Caco-2 (cell line): ENCODE measurements around the gene NUMA1. TPM values are rescaled to one million over a fixed set of nuclear protein-coding genes. Genes with fewer than 3 reads are reported as not detected.

Experiments used
- BruUV-seq: library from RNA; stranded (reverse); fragments of 400-500 nt; replicated peaks from 2 replicates; lab custom pipeline; 2021; lab: Mats Ljungman, UMichigan
- CTCF ChIA-PET: fragments of 300-600 bp; sonication (Branson Sonifier 250); formaldehyde crosslinking; loops from one replicate; lab custom pipeline; 2022; ENCODE audit warnings: antibody characterized with exemption; lab: Charles Lee
- POLR2A ChIA-PET: fragments of 300-600 bp; sonication (Branson Sonifier 250); formaldehyde crosslinking; loops from one replicate; lab custom pipeline; 2022; ENCODE audit warnings: antibody characterized with exemption; lab: Charles Lee
- DNase-seq, 2 experiments: peaks; one replicate each; pipeline versions ENCODE4 v3.0.0 to v3.0.0-alpha.2; 2020 to 2022
- H3K27me3 ChIP-seq: replicated peaks from 2 replicates; pipeline ENCODE4 v1.6.0; 2011; ENCODE audit warnings: low read length; ENCODE audit not compliant: control insufficient read depth, insufficient read depth
- H3K36me3 ChIP-seq: 2 replicates; pipeline ENCODE4 v1.5.1; 2011; ENCODE audit warnings: low read length; ENCODE audit not compliant: control insufficient read depth, insufficient read depth
- H3K4me1 ChIP-seq: fragments of 250-450 bp; sonication (Bioruptor Pico); 2 replicates; pipeline ENCODE4 v1.5.1; 2020; ENCODE audit warnings: mild to moderate bottlenecking
- H3K4me3 ChIP-seq: 2 replicates; pipeline ENCODE4 v1.5.1; 2011; ENCODE audit warnings: low read depth, mild to moderate bottlenecking, control low read depth, low read length
- H3K9me3 ChIP-seq: fragments of 250-450 bp; sonication (Bioruptor Pico); 2 replicates; pipeline ENCODE4 v1.5.1; 2020; ENCODE audit warnings: mild to moderate bottlenecking, moderate library complexity
- H3K27ac Mint-ChIP-seq: one replicate; pipeline ENCODE4 v1.8.0; 2022; ENCODE audit warnings: mixed read lengths; ENCODE audit not compliant: unreplicated experiment
- H3K27me3 Mint-ChIP-seq: one replicate; pipeline ENCODE4 v1.8.0; 2022; ENCODE audit warnings: mixed read lengths; ENCODE audit not compliant: insufficient read depth, unreplicated experiment
- H3K36me3 Mint-ChIP-seq: one replicate; pipeline ENCODE4 v1.8.0; 2022; ENCODE audit warnings: mild to moderate bottlenecking, mixed read lengths; ENCODE audit not compliant: insufficient read depth, unreplicated experiment
- H3K4me1 Mint-ChIP-seq: one replicate; pipeline ENCODE4 v1.8.0; 2022; ENCODE audit warnings: low read depth, mixed read lengths; ENCODE audit not compliant: unreplicated experiment
- H3K4me3 Mint-ChIP-seq: one replicate; pipeline ENCODE4 v1.8.0; 2022; ENCODE audit warnings: mild to moderate bottlenecking, moderate library complexity, mixed read lengths; ENCODE audit not compliant: unreplicated experiment
- H3K9me3 Mint-ChIP-seq: one replicate; pipeline ENCODE4 v1.8.0; 2022; ENCODE audit warnings: mixed read lengths; ENCODE audit not compliant: unreplicated experiment
- CTCF ChIP-seq, 2 experiments: fragments of 200-600 bp in 1 of 2; IDR thresholded peaks; 1 replicate in 1 of 2; 2 replicates in 1 of 2; pipeline versions ENCODE4 v1.5.1 to v1.8.0; 2011 to 2022; ENCODE audit warnings: antibody characterized with exemption in 1 of 2, control low read depth in 1 of 2, inconsistent platforms in 1 of 2, low read depth in 1 of 2, low read length in 1 of 2, mild to moderate bottlenecking in 1 of 2, moderate library complexity in 1 of 2; ENCODE audit not compliant: insufficient read depth in 1 of 2, severe bottlenecking in 1 of 2, unreplicated experiment in 1 of 2
- intact Hi-C: fragments of 100-400 bp; cut with micrococcal nuclease; formaldehyde crosslinking; loops from one replicate; pipeline ENCODE4 v1.10.0; 2022; ENCODE audit not compliant: unreplicated experiment
- total RNA-seq: library from RNA; stranded (reverse); gene quantifications from 2 replicates; pipeline ENCODE4 v1.2.3, GENCODE V29; 2022

Gene NUMA1
- total RNA-seq, 1 experiment from 2014 or later = 190 TPM

GRCh38 chr11:71977090-71977489 is 103.3 kb downstream of the NUMA1 start:
- TF ChIP-seq CTCF (IDR thresholded peaks at IDR 0.05; ENCODE audit: insufficient read depth in 1 of 2, low read depth in 1 of 2, low read length in 1 of 2, severe bottlenecking in 1 of 2, unreplicated experiment in 1 of 2) = no peak
- CTCF ChIA-PET = interaction anchor here (0.5 to 2.9 kb wide), 6 partner anchors 12 to 454 kb away, joined by 3 to 9 read pairs (median 6); no protein-coding TSS in a partner anchor
- Mint-ChIP-seq H3K27ac (no peak overlapping the region), H3K36me3 (peaks cover 71% of the 10 kb centered on the region), H3K27me3 (no peaks in the 10 kb centered on the region), H3K9me3 (no peaks in the 10 kb centered on the region), H3K4me1 (peaks cover 14% of the 10 kb centered on the region), H3K4me3 (no peak overlapping the region)
- Histone ChIP-seq H3K4me1 (no peaks in the 10 kb centered on the region), H3K4me3 (no peak overlapping the region), H3K27me3 (no peaks in the 10 kb centered on the region), H3K9me3 (no peaks in the 10 kb centered on the region), H3K36me3 (peaks cover 6% of the 10 kb centered on the region; the same call in 1 of the 2 replicates)
- POLR2A ChIA-PET = no interaction called here
- DNase-seq = no peak
- intact Hi-C loops = loop anchor here (10.0 kb wide), 1 partner anchor 112 kb away; no protein-coding TSS in a partner anchor
- BruUV-seq = no TSS peak

- ChIA-PET POLR2A (no interaction called here), CTCF (interaction anchor here (1.2 kb wide), 1 partner anchor 19 kb away, joined by 3 read pairs; no protein-coding TSS in a partner anchor)
- BruUV-seq = no TSS peak
- Histone ChIP-seq H3K9me3 (no peaks in the 10 kb centered on the region), H3K27me3 (no peaks in the 10 kb centered on the region), H3K36me3 (peaks cover 6% of the 10 kb centered on the region; the same call in 1 of the 2 replicates), H3K4me3 (no peak overlapping the region), H3K4me1 (no peaks in the 10 kb centered on the region)
- no peak for TF ChIP-seq CTCF (IDR thresholded peaks at IDR 0.05; ENCODE audit: insufficient read depth in 1 of 2, low read depth in 1 of 2, low read length in 1 of 2, severe bottlenecking in 1 of 2, unreplicated experiment in 1 of 2)
- DNase-seq = no peak
- Mint-ChIP-seq H3K27ac (no peak overlapping the region), H3K27me3 (no peaks in the 10 kb centered on the region), H3K9me3 (no peaks in the 10 kb centered on the region), H3K4me1 (peaks cover 14% of the 10 kb centered on the region), H3K4me3 (no peak overlapping the region), H3K36me3 (peaks cover 71% of the 10 kb centered on the region)
- intact Hi-C loops = loop anchor here (10.0 kb wide), 1 partner anchor 112 kb away; no protein-coding TSS in a partner anchor
These were observed 103.8 kb downstream of the NUMA1 start for GRCh38 chr11:71976551-71976950.

- Mint-ChIP-seq H3K9me3 (no peaks in the 10 kb centered on the region), H3K4me3 (no peak overlapping the region), H3K4me1 (peaks cover 14% of the 10 kb centered on the region), H3K36me3 (peaks cover 76% of the 10 kb centered on the region), H3K27ac (no peak overlapping the region), H3K27me3 (no peaks in the 10 kb centered on the region)
- TF ChIP-seq CTCF (IDR thresholded peaks at IDR 0.05; ENCODE audit: insufficient read depth in 1 of 2, low read depth in 1 of 2, low read length in 1 of 2, severe bottlenecking in 1 of 2, unreplicated experiment in 1 of 2) = no peak
- CTCF ChIA-PET = no interaction called here
- H3K9me3 ChIP-seq = no peaks in the 10 kb centered on the region
- no peaks in the 10 kb centered on the region for H3K27me3 ChIP-seq
- POLR2A ChIA-PET = no interaction called here
- no peaks in the 10 kb centered on the region for H3K4me1 ChIP-seq
- no peak overlapping the region for H3K4me3 ChIP-seq
- H3K36me3 ChIP-seq = no peaks in the 10 kb centered on the region
- BruUV-seq = no TSS peak
- no peak for DNase-seq
- intact Hi-C loops = loop anchor here (10.0 kb wide), 1 partner anchor 107 kb away; no protein-coding TSS in a partner anchor
These were observed 108.7 kb downstream of the NUMA1 start for GRCh38 chr11:71971680-71972079.
